ENCODE results near the gene PHLDA1. TPM values are rescaled to one million over a fixed set of nuclear protein-coding genes. Genes with fewer than 3 reads are reported as not detected.

PHLDA1 gene
- polyA plus RNA-seq, 4 donors: 37.3 to 40.8 (median 38.6) TPM

- no peak for DNase-seq (ENCODE audit: low read depth in 4 of 4, low spot score in 3 of 4)
Measured at GRCh38 chr12:76020731-76021672, 10.6 kb downstream of the PHLDA1 start.

DNA sequence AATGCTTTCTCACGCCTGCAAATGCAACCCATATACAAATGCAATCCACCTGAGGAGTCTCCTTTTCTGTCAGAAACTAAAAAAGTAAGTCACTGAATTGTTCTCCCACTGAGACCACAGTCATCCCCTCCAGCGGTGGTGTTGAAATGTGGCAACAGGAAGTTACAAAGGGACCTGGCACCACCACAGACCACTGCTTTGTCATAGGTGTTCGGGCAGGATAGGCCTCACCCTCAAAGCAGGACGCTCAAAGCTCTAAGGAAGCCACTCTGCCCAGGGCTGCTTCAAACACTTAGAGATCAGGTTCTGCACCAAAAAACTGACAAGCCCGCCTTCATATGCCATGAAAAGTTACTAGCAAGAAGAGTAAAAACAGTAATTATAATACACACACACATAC, 11.3 kb downstream of the PHLDA1 start:
- no peak for DNase-seq (ENCODE audit: low read depth in 4 of 4, low spot score in 3 of 4)

DNA sequence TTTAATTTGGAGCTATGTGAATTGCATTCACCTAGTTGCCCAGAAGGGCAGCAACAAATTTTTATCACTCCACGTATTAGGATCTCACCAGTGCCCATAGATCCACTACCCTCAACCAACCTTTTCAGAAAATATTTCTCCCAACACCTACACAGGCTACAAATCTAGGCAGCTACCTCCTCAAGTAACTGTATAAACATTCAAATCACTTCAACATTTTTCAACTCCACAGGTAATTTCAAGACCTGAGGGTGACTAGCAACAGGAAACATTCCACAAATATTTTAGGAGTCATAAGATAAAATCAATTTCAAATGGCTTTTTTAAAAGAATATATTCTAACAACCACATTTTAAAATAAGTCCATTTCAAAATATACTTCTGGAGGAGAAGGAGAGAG, 12.9 kb downstream of the PHLDA1 start:
- DNase-seq (ENCODE audit: low read depth in 4 of 4, low spot score in 3 of 4): no peak

DNA sequence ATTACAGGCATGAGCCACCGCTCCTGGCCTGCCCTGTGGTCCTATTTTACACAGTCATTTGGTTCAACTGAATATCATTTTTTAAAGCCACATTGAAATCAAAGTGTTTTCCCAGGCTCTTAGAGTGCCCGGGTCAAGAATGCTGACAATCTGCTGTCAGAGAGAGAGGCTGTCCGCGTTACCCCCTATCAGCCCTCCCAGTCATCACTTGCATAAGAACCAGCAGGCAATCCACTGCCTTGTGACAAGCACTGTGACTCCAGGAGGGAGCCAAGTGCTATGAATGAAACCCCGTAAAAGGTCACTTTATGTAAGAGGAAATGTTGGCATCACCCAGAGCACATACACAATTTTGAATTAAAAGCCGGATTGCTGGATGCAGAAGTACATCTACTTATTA, 13.5 kb downstream of the PHLDA1 start:
- DNase-seq (ENCODE audit: low read depth in 4 of 4, low spot score in 3 of 4): no peak

DNA sequence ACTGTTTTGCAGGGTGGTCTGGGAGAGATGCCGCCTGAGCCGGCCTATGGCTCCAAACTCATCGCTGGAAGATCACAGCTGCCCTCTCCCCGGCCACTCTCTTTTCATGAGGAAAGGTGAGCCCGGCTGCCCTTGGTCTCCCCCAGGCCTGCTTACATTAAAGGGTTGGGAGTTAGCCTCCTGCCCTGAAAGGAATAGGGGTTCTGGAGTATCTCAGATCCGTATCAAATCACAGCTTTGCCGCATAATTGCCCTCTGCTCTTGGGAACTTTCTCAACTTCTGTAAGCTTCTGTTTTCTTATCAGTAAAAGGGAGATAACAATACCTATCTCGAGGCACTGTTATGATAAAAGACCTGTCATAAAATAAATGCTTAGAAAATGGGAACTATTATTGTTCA, 17.6 kb downstream of the PHLDA1 start:
- no peak for DNase-seq (ENCODE audit: low read depth in 4 of 4, low spot score in 3 of 4)

DNA sequence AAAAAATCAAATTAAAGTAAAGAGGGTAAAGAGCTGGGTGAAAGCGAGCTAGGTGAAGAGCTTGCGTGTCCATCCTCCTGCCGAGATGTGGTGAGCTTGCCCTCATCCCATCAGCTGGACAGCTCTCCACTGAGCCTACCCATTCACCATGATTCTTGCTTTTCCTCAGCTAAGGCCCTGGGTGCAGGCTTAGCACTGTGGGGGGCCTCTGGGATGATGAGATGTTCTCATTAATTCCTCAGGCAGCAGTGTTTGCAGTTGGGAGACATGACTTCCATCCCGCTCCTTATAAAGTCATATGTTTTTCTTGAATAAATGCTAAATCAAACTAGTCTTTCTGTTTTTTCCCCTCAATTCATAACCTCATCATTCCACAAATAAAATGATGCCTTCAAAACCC, 18.0 kb downstream of the PHLDA1 start:
- no peak for DNase-seq (ENCODE audit: low read depth in 4 of 4, low spot score in 3 of 4)

GRCh38 chr12:76012644-76013043, 18.9 kb downstream of the PHLDA1 start:
- no peak for DNase-seq (ENCODE audit: low read depth in 4 of 4, low spot score in 3 of 4)

GRCh38 chr12:76010732-76011458, 20.7 kb downstream of the PHLDA1 start:
- DNase-seq (ENCODE audit: low read depth in 4 of 4, low spot score in 3 of 4): no peak

- DNase-seq (ENCODE audit: low read depth in 4 of 4, low spot score in 3 of 4): no peak
Measured at GRCh38 chr12:76008428-76008827, 23.1 kb downstream of the PHLDA1 start.

- DNase-seq (ENCODE audit: low read depth in 4 of 4, low spot score in 3 of 4): no peak
Measured at GRCh38 chr12:76007640-76008039, 23.9 kb downstream of the PHLDA1 start.

DNA sequence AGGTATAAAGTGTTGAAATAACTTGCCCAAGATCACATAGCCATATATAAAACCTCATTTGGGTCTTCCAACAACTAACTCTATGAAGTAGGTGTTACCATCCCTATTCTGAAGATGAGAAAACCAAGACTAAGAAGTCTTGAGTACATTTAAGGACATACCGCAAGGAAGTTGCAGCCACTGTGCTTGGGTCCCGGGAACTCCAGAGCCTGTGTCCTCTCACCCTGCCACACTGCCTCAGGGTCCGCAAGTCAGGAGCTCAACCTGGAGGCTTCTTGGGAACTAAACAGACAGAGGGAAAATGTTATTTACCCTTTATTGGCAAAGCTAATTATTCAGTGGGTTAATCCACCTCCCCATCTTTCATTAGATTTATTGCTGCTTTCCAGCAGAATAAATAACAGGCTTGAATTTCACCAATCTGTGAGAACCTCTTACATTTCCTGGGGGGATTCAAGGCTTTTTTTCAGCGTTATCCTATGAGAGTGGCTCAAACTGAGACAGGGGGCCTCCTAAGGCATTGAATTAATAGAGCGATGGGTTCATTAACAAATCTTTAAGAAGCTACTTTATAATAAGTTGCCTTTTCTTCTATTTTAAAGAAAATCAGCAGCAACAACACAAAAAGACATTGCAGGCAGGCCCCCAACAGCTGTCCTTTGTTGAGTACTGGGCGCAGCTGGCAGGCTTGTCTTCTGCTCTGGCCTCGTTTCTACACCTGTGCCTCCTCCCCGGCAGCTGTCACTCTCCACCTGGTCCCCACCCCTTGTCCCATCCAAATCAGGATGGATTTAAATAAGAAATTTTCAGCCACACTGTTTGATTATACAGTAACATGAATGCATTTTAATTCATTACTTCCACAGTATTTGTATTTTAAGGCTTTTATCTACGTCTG, 25.3 kb downstream of the PHLDA1 start:
- no peak for DNase-seq (ENCODE audit: low read depth in 4 of 4, low spot score in 3 of 4)

GRCh38 chr12:76003355-76003638, 28.3 kb downstream of the PHLDA1 start:
- no peak for DNase-seq (ENCODE audit: low read depth in 4 of 4, low spot score in 3 of 4)

DNA sequence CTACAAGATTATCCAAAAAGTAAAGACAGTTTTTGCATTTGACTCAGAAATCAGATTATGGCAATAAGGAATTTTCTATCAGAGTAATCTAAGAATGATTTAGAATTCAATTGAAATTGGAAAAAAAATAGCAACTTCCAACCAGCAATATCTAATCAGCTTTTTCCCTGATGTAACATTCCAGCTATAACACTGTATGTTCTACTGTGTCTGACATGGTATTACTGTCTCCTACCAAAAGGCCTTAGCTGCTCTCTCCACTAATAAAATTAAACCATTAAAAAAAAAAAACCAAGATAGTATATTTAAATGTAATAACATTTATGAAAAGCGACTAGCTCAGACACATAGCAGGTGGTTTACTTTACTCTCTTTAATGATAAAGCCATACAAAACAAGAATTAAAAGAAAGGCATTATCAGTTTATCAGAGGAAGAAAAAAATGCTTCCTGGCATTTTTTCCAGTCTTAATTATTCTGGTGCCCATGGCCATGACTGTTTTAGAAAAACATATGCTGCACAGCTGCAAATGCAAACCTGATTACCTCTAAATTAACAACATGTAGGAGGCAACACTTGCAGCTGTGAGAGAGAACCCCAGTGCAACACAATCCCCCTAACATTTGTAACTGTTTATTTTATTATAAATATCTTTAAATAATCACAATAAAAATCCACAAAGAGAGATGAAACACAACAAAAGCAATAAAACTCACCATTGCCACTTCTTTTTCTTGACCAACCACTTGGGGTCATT, 28.8 kb downstream of the PHLDA1 start:
- no peak for DNase-seq (ENCODE audit: low read depth in 4 of 4, low spot score in 3 of 4)

GRCh38 chr12:75998292-75999063, 33.1 kb downstream of the PHLDA1 start:
- no peak for DNase-seq (ENCODE audit: low read depth in 4 of 4, low spot score in 3 of 4)

DNA sequence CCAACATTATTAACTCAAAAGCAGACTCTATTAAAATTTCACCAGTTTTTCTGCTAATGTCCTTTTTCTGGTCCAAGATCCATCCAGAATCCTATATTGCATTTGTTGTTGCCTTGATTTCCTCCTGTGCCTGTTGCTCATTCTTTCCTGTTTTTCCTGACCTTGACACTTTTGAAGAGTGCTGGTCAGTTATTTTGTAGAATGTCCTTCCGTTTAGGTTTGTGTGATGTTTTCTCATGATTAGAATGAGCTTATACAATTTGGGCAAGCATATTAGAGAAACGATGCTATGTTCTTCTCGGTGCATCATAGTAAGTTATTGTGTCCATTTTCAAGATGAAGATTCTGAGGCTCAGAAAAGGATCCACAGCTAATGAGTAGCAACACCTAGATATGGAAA, 33.9 kb downstream of the PHLDA1 start:
- DNase-seq (ENCODE audit: low read depth in 4 of 4, low spot score in 3 of 4): no peak

DNA sequence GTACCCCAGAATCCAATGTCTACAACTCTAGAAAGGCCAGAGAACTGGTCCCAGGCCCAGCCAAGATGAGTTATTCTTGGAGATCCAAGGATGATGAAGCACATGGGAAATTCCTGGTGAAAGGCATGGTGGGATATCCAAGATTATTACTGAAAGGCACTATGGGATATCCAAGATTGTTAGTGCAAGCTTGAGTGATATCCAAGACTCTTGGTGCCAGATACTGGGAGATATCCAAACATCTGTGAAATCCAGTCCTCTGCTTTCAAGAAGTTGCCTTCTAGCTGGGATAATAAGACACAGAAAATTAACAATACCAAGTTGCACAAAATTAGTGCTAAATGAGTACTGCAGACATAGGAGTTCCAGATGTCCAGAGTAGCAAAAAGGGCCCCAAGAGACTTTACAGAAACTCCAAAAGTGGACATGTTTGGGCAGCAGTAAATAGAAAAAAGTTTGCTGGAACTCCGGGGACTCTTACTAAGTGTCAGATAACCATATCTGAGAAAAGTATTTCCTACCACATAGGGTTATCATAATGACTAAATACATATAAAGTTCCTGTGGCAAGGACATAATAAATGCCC, 34.6 kb downstream of the PHLDA1 start:
- no peak for DNase-seq (ENCODE audit: low read depth in 4 of 4, low spot score in 3 of 4)

DNA sequence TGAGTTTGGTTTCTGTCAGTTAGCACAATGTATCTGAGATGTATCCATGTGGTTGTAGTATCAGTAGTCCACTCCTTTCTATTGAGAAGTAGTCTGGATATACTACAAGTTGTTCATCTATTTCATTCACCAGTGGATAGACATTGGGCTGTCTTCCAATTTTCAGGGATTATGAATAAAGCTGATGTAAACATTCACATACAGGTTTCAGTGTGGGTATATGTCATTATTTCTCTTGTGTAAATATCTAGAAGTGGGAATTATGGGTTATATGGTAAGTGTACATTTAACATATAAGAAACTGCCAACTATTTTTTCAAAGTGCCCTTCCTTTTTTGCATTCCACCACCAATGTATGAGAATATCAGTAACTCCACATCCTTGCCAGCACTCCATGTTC, 35.9 kb downstream of the PHLDA1 start:
- no peak for DNase-seq (ENCODE audit: low read depth in 4 of 4, low spot score in 3 of 4)

GRCh38 chr12:75994069-75994740, 37.4 kb downstream of the PHLDA1 start:
- DNase-seq (ENCODE audit: low read depth in 4 of 4, low spot score in 3 of 4): no peak

- no peak for DNase-seq (ENCODE audit: low read depth in 4 of 4, low spot score in 3 of 4)
Measured at GRCh38 chr12:75991753-75992152, 39.8 kb downstream of the PHLDA1 start.
